WTC11 (cell line): ENCODE data around the gene COX17. TPM values are rescaled to one million over a fixed set of nuclear protein-coding genes. Genes with fewer than 3 reads are reported as not detected.

Experiments
- ATAC-seq: fragments of 200-7000 bp; cut with Tn5 transposase; 2 replicates; pipeline ENCODE4 v1.10.0; 2021; ENCODE audit warnings: mild to moderate bottlenecking, moderate library complexity
- CTCF ChIA-PET: fragments of 300-600 bp; sonication (Branson Sonifier 250); formaldehyde crosslinking; loops from one replicate; lab custom pipeline; 2021; ENCODE audit warnings: antibody characterized with exemption; lab: Charles Lee
- POLR2A ChIA-PET: fragments of 350-600 bp; sonication (Branson Sonifier 250); formaldehyde crosslinking; loops from one replicate; lab custom pipeline; 2021; ENCODE audit warnings: antibody characterized with exemption; lab: Charles Lee
- DNase-seq: peaks from one replicate; pipeline ENCODE4 v3.0.0; 2021; ENCODE audit warnings: low spot score
- H3K27ac Mint-ChIP-seq: 2 replicates; pipeline ENCODE4 v1.8.0; 2021; ENCODE audit warnings: mixed read lengths
- H3K27me3 Mint-ChIP-seq: 2 replicates; pipeline ENCODE4 v1.8.0; 2021; ENCODE audit warnings: low read depth, mild to moderate bottlenecking, moderate library complexity, mixed read lengths
- H3K36me3 Mint-ChIP-seq: 2 replicates; pipeline ENCODE4 v1.8.0; 2021; ENCODE audit warnings: mixed read lengths
- H3K4me1 Mint-ChIP-seq: 2 replicates; pipeline ENCODE4 v1.8.0; 2022; ENCODE audit warnings: mixed read lengths
- H3K4me3 Mint-ChIP-seq: 2 replicates; pipeline ENCODE4 v1.8.0; 2021; ENCODE audit warnings: mild to moderate bottlenecking, moderate library complexity, mixed read lengths
- H3K9me3 Mint-ChIP-seq: 2 replicates; pipeline ENCODE4 v1.8.0; 2021; ENCODE audit warnings: mixed read lengths
- CDX4 ChIP-seq: fragments of 250-450 bp; sonication (Bioruptor Pico); IDR thresholded peaks from 2 replicates; pipeline ENCODE4 v1.9.0; 2021; ENCODE audit warnings: moderate library complexity, mild to moderate bottlenecking, inconsistent platforms, borderline replicate concordance
- CTCF ChIP-seq: fragments of 200-600 bp; IDR thresholded peaks from 2 replicates; pipeline ENCODE4 v1.8.0; 2022; ENCODE audit warnings: antibody characterized with exemption
- ERG ChIP-seq: fragments of 250-450 bp; sonication (Bioruptor Pico); IDR thresholded peaks from 2 replicates; pipeline ENCODE4 v1.8.0; 2021; ENCODE audit warnings: mild to moderate bottlenecking
- OVOL2 ChIP-seq: fragments of 250-450 bp; sonication (Bioruptor Pico); IDR thresholded peaks from 2 replicates; pipeline ENCODE4 v1.9.0; 2021; ENCODE audit warnings: mild to moderate bottlenecking, borderline replicate concordance
- PRRX2 ChIP-seq: fragments of 250-450 bp; sonication (Bioruptor Pico); IDR thresholded peaks from 2 replicates; pipeline ENCODE4 v1.8.0; 2021; ENCODE audit warnings: mild to moderate bottlenecking
- SMAD3 ChIP-seq: sonication (generic); formaldehyde crosslinking; IDR thresholded peaks from 2 replicates; pipeline ENCODE4 v1.8.0; 2022; ENCODE audit warnings: missing genetic modification reagents, mild to moderate bottlenecking, borderline replicate concordance
- TCF7 ChIP-seq: sonication (generic); formaldehyde crosslinking; IDR thresholded peaks from 2 replicates; pipeline ENCODE4 v1.8.0; 2022; ENCODE audit warnings: mild to moderate bottlenecking, low read depth, missing genetic modification reagents, moderate library complexity
- TEAD1 ChIP-seq: sonication (generic); formaldehyde crosslinking; IDR thresholded peaks from 2 replicates; pipeline ENCODE4 v1.8.0; 2022; ENCODE audit warnings: mild to moderate bottlenecking, missing genetic modification reagents
- ZNF423 ChIP-seq: fragments of 250-450 bp; sonication (Bioruptor Pico); IDR thresholded peaks from 2 replicates; pipeline ENCODE4 v2.1.2; 2022; ENCODE audit warnings: mild to moderate bottlenecking, moderate library complexity
- total RNA-seq: library from RNA; stranded (reverse); gene quantifications from 3 replicates; pipeline ENCODE4 v1.2.3, GENCODE V29; 2021
- TF ChIP-seq, protein P1 (sequence below): sonication (generic); formaldehyde crosslinking; IDR thresholded peaks from 2 replicates; pipeline ENCODE4 v1.8.0; 2022; ENCODE audit warnings: mild to moderate bottlenecking, missing genetic modification reagents
- TF ChIP-seq, protein P2 (sequence below): sonication (generic); formaldehyde crosslinking; IDR thresholded peaks from 2 replicates; pipeline ENCODE4 v1.8.0; 2022; ENCODE audit warnings: mild to moderate bottlenecking, missing genetic modification reagents
- TF ChIP-seq, protein P3 (sequence below): sonication (generic); formaldehyde crosslinking; IDR thresholded peaks from 2 replicates; pipeline ENCODE4 v1.8.1; 2023; ENCODE audit warnings: mild to moderate bottlenecking, missing genetic modification reagents, moderate library complexity

The COX17 gene
- total RNA-seq, 1 experiment from 2014 or later: 56.0 TPM

GRCh38 chr3:119697394-119697793 is 20.2 kb upstream of the COX17 start (continued):
- TF ChIP-seq CDX4 (CRISPR knock-in tag): no peak

GRCh38 chr3:119695480-119695879 is 18.3 kb upstream of the COX17 start:
- TF ChIP-seq, protein P1, sequence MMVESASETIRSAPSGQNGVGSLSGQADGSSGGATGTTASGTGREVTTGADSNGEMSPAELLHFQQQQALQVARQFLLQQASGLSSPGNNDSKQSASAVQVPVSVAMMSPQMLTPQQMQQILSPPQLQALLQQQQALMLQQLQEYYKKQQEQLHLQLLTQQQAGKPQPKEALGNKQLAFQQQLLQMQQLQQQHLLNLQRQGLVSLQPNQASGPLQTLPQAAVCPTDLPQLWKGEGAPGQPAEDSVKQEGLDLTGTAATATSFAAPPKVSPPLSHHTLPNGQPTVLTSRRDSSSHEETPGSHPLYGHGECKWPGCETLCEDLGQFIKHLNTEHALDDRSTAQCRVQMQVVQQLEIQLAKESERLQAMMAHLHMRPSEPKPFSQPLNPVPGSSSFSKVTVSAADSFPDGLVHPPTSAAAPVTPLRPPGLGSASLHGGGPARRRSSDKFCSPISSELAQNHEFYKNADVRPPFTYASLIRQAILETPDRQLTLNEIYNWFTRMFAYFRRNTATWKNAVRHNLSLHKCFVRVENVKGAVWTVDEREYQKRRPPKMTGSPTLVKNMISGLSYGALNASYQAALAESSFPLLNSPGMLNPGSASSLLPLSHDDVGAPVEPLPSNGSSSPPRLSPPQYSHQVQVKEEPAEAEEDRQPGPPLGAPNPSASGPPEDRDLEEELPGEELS: no peak
- TF ChIP-seq CTCF (no peak), OVOL2 (CRISPR knock-in tag) (no peak), ERG (no peak), TCF7 (CRISPR knock-in tag) (no peak), ZNF423 (CRISPR knock-in tag) (no peak), TEAD1 (no peak), PRRX2 (CRISPR knock-in tag) (no peak), SMAD3 (CRISPR knock-in tag) (no peak)
- TF ChIP-seq, protein P2, sequence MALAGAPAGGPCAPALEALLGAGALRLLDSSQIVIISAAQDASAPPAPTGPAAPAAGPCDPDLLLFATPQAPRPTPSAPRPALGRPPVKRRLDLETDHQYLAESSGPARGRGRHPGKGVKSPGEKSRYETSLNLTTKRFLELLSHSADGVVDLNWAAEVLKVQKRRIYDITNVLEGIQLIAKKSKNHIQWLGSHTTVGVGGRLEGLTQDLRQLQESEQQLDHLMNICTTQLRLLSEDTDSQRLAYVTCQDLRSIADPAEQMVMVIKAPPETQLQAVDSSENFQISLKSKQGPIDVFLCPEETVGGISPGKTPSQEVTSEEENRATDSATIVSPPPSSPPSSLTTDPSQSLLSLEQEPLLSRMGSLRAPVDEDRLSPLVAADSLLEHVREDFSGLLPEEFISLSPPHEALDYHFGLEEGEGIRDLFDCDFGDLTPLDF (CRISPR knock-in tag): no peak
- 0 out of 2 replicates have a peak, but pooled peaks cover 4% of the 10 kb centered on the region for H3K9me3 Mint-ChIP-seq
- peak; percentile 39; the same call in 1 of the 2 replicates for ATAC-seq
- H3K4me3 Mint-ChIP-seq: no peak overlapping the region
- no peak overlapping the region for H3K27ac Mint-ChIP-seq
- CTCF ChIA-PET: interaction anchor here (1.0 to 1.4 kb wide), 2 partner anchors 9 to 95 kb away, joined by 3 to 5 read pairs; no protein-coding TSS in a partner anchor
- H3K4me1 Mint-ChIP-seq: no peaks in the 10 kb centered on the region
- DNase-seq: no peak
- no peaks in the 10 kb centered on the region for H3K36me3 Mint-ChIP-seq
- POLR2A ChIA-PET: no interaction called here
- peaks cover 30% of the 10 kb centered on the region for H3K27me3 Mint-ChIP-seq

DNA sequence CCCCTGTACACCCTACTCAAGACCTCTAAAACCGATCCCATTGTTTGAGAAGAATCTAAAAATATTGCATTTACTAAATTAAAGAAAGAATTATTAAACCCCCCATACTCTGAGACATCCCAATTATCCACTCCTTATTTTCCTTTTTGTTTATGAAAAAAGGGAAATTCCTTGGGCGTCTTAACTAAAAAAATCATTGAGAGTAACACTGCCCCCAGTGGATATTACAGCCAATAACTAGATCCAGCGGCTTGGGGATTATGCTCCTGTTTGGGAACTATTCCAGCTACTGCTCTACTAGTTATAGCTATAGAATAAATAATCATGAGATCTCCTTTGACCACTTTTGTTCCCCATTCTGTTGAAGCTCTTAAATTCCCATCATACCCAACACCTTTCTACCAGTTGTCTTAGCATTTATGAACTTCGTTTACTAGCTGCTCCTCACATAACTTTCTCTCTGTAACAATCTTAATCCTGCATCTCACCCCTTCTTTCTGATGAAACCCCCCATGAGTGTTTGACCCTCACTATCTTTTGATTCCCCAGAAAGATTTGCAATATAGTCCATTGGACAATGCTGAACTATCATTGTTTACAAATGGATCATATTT is 12.9 kb upstream of the COX17 start:
- no peak for DNase-seq
- H3K4me1 Mint-ChIP-seq: 0 out of 2 replicates have a peak, but pooled peaks cover 4% of the 10 kb centered on the region
- POLR2A ChIA-PET: no interaction called here
- peaks cover 14% of the 10 kb centered on the region for H3K27me3 Mint-ChIP-seq
- H3K27ac Mint-ChIP-seq: no peak overlapping the region
- ATAC-seq: peak; percentile 57; the same call in 1 of the 2 replicates
- H3K9me3 Mint-ChIP-seq: peaks cover 24% of the 10 kb centered on the region
- no peak overlapping the region for H3K4me3 Mint-ChIP-seq
- TF ChIP-seq, protein P3, sequence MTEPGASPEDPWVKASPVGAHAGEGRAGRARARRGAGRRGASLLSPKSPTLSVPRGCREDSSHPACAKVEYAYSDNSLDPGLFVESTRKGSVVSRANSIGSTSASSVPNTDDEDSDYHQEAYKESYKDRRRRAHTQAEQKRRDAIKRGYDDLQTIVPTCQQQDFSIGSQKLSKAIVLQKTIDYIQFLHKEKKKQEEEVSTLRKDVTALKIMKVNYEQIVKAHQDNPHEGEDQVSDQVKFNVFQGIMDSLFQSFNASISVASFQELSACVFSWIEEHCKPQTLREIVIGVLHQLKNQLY: no peak
- TF ChIP-seq CTCF: peak; percentile 45
- CTCF ChIA-PET: interaction anchor here (0.5 to 1.9 kb wide), 13 partner anchors 8 to 192 kb away, joined by 3 to 11 read pairs (median 4); partner anchors contain the start of genes CFAP91 and TIMMDC1
- H3K36me3 Mint-ChIP-seq: peaks cover 13% of the 10 kb centered on the region
